ENCODE results near the gene MORN3.

GRCh38 chr12:121678716-121679300 lies 9.4 kb upstream of the MORN3 start:
- no peak for TF ChIP-seq POLR2A (IDR thresholded peaks at IDR 0.05)
- TF ChIP-seq CTCF (IDR thresholded peaks at IDR 0.05), result no peak

Data from upper lobe of left lung (tissue), 4 donors.